HG02884 (cell line): ENCODE results near the gene HMOX2.

Source experiments
- ATAC-seq: cut with Tn5 transposase; IDR thresholded peaks from one replicate; pipeline ENCODE4 v1.9.1; 2021; ENCODE audit warnings: mild to moderate bottlenecking, moderate library complexity; ENCODE audit not compliant: unreplicated experiment

The HMOX2 gene

DNA sequence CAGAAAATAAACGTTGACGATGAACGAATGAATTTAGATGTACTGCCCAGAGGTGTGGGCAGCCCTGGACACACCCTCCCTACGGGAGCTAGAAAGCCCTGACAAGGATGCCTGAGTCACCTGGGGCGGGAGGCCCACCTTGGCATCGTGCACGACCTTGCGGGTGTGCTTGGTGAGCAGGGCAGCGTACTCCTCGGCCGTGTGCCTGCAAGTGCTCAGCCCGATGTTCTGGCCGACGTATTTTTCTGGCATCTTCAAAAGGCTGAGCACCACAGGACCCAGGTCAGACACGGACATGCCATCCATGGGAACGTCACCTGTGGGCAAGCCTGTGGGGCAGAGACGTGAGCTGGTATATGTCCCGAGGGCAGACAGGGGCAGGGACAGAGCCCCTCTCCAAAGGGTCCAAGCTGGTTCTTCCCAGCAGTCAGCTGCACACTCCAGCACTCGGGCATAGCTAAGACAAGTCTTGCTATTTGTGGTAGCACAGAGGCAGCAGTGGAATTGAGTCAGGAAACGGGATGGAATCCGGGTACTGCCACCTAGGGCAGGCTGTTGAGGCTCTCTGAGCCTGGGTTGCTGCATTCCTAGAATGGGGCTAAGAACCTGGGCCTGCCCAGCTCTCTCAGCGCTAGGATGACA is 12.6 kb upstream of the HMOX2 start:
- no peak for ATAC-seq

GRCh38 chr16:4465977-4466779 is 10.0 kb upstream of the HMOX2 start:
- ATAC-seq, result no peak

GRCh38 chr16:4467916-4468315 is 8.3 kb upstream of the HMOX2 start:
- no peak for ATAC-seq

DNA sequence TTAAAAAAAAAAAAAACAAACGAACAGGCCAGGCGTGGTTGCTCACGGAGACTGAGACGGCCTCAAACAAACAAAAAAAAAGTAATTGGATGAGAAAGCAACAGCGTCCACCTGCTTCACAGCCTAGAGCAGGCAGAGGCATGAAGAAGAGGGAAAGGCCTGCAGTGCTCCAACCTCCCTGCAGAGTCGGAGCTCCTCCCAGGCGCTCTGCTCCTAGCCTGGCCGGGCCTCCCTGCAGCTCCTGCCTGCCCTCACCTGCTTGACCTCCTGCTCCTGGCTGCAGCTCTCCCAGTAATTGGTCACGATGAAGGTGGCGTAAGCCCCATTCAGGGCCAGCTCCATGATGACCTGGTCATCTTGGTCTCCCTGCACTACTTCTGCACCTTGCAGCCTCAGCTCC is 7.2 kb upstream of the HMOX2 start:
- ATAC-seq, result no peak

DNA sequence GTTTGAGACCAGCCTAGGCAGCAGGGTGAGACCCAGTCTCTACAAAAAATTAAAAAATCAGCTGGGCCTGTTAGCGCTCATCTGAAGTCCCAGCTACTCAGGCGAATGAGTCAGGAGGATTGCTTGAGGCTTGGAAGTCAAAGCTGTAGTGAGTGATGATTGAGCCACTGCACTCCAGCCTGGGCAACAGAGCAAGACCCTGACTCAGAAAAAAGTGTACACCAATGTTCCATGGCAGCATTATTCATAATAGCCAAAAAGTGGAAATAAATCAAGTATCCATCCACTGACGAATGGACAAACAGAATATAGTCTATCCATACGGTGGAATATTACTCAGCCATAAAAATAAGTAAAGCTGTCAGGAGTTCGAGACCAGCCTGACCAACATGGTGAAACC is 4.3 kb upstream of the HMOX2 start:
- no peak for ATAC-seq

- ATAC-seq, result no peak
These were observed 3.3 kb upstream of the HMOX2 start for GRCh38 chr16:4472880-4473279.

DNA sequence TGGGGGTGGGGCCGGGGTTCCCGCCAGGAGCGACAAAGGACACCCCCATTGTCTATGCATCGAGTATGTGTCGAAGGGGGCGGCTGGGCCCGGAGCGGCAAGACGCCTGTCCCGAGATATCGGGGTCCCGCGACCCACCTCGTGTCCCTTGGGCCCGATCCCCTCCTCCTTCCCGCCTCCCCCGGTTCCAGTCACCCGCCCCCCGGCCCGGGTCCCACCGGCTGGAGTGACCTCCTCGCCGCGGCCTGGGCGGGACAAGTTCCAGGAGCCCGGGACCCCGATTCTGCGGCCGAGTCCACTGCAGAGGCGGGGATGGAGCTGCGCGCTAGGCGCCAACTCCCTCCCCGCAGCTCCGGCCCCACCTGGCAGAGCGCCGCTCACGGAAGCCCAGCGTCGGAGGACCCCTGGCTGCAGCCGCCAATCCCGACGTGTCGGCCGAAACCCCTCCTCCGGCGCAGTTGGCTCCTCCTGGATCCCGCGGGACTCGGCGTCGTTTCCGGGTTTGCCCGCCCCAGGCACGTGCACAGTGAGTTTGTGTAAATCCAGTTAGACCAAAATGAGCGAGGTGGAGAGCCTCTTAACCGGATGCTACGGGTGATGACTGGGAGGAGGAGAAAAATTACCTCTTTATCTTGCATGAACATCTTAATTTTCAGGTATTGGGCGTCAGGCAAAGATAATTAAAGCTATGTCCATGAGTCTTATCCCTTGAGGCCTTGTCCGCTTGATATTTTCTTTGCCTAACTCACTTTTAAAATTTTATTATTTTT is 1.8 kb upstream of the HMOX2 start, which contains the start of gene NMRAL1:
TSS of gene NMRAL1 (minus strand) at position 434 of the 770 bp plus-strand sequence. CDS start 493 bp downstream, outside the sequence.
- ATAC-seq, result peak; percentile 49

DNA sequence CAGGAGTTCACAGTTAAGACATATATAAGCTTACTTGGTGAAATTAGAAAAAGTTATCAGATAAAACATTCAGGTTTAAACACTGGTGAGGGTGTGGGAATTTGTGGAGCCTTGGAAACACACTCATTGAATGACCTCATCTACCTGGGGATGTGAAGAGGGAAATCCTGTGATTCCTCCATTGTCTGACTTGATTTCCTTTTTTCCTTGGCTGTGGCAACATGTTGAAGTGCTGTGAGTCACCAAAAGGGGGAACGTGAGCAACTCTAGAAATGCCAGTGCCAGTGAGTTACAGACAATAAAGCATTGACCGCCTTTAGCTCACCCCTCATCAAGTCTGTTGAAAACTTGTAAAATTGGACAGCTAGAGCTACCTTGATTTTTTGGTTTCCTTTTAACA is 1.8 kb downstream of the HMOX2 start:
- no peak for ATAC-seq

- no peak for ATAC-seq
These were observed 5.3 kb downstream of the HMOX2 start for GRCh38 chr16:4481526-4481925.

DNA sequence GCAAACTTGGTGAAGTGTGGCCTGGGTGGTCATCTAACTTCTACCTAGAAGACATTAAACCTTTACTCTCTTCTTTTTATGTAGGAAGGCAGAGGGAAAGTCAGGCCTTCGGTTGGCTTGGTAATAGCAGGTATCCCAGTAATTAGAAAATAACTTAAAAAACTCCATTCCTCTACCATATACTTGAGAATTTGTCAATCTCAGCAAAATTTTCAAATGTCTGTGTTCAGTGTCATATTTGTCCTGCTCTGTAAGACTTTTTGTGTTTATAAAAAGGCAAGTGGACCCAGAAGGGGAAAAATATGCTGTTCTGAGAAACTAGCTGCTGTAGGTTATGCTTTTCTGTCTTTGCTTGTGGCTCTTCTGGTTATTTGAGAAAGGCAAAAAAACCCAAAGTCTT is 5.8 kb downstream of the HMOX2 start:
- ATAC-seq, result no peak

- ATAC-seq, result no peak
These were observed 10.1 kb downstream of the HMOX2 start for GRCh38 chr16:4486126-4486893.

GRCh38 chr16:4487955-4488498 is 11.8 kb downstream of the HMOX2 start:
- ATAC-seq, result no peak

- no peak for ATAC-seq
These were observed 12.3 kb downstream of the HMOX2 start for GRCh38 chr16:4488499-4488967.

DNA sequence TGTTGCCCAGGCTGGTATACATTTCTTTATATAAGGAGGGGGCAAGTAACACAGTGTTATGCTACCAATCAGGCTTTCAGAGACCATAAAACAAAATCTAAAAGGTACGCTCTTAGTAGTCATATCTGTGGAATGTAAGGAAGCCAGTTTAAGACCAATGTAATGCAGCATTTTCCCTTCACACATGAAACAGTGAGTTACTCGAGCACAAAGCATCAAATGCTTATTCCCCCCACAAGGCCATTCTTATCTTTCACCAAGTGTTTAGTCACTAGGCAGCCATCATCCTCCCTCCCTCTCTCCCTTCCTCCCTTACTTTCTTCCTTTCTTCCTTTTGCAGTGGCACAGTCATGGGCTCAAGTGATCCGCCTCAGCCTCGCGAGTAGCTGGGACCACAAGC is 12.8 kb downstream of the HMOX2 start:
- no peak for ATAC-seq

DNA sequence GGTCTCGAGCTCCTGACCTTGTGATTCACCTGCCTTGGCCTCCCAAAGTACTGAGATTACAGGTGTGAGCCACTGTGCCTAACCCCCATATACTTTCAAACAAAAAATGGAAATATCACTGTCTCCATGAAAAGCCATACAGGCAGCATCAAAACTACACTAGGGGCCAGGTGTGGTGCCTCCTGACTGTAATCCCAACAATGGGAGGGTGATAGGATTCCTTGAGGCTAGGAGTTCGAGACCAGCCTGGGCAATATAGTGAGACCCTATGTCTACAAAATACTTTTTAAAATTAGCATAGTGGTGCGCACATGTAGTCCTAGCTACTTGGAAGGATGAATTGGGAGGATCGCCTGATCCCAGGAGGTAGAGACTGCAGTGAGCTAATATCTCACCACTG is 15.7 kb downstream of the HMOX2 start:
- no peak for ATAC-seq

GRCh38 chr16:4494746-4495490 is 18.7 kb downstream of the HMOX2 start:
- no peak for ATAC-seq

GRCh38 chr16:4495766-4496165 is 19.6 kb downstream of the HMOX2 start:
- no peak for ATAC-seq

DNA sequence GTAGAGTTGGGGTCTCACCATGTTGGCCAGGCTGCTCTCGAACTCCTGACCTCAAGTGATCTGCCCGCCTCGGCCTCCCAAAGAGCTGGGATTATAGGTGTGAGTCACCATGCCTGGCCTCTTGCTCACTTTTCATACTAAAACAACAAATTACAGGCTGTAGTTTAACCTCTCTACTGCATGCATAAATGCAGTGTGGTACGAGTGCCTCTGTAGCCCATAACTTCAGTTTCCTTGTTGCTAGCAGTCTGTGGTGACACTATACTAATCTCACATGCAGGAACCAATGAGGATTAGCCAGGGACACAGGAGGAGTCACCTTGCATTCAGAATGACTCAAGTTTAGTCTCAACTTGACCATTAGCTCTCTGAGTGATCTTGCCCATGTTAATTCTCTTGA is 20.1 kb downstream of the HMOX2 start:
- ATAC-seq, result no peak

DNA sequence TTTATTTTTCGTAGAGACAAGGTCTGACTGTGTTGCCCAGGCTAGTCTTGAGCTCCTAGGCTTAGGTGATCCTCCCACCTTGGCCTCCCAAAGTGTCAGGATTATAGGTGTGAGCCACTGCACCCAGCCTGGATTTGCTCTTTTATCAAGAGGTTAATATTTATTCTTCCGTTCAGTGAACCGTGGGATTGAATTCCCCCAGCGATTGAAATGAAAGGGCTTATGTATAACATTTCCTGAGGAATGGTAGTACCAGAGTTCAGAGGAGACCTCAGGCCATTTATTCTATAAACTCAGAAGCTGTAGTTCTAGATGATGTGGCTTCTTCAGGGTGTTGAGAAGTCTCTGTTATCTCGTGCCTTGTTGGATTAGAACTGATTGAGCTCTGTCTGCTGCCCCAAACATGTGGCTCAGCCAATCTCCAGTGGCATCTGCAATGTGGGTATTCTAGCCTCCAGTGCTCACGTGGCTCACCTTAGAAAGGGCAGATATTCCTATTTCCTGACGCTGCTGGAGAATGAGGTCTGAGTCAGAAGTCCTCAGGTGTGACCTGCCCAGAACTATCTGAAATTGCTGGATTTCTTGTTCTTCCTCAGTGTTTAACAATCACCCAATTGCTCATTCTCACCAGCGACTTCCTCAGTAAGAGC is 22.5 kb downstream of the HMOX2 start:
- no peak for ATAC-seq
